SK-N-MC (cell line): Measurements from ENCODE around the gene TTC17.

Experiments
- EZH2 ChIP-seq: fragments of 200-600 bp; sonication (generic); IDR thresholded peaks from one replicate; pipeline ENCODE4 v1.6.1; 2017; ENCODE audit warnings: antibody characterized with exemption
- POLR2AphosphoS5 ChIP-seq: IDR thresholded peaks from 2 replicates; pipeline ENCODE4 v1.6.1; 2012; ENCODE audit warnings: mild to moderate bottlenecking, low read depth, low read length, borderline replicate concordance

GRCh38 chr11:43403357-43404231 lies 44.9 kb downstream of the TTC17 start:
- no peak for TF ChIP-seq EZH2
- TF ChIP-seq POLR2AphosphoS5, result no peak
